Putamen (tissue), 1 donor: ENCODE results near the gene GPR32.
"Not testable (repeated sequence)": the region's sequence is repeated elsewhere in the genome, so short reads cannot be mapped to it uniquely, and the experiment has no call there.

Source experiments
- DNase-seq: peaks from one replicate; pipeline ENCODE4 v3.0.0-alpha.2; 2016; ENCODE audit warnings: low spot score

Gene GPR32

GRCh38 chr19:50780753-50781435, 10.6 kb downstream of the GPR32 start:
- DNase-seq = no peak

GRCh38 chr19:50783848-50784152, 13.5 kb downstream of the GPR32 start:
- not testable (repeated sequence) for DNase-seq

- DNase-seq = no peak
Observed at GRCh38 chr19:50784710-50785109, 14.4 kb downstream of the GPR32 start.

DNA sequence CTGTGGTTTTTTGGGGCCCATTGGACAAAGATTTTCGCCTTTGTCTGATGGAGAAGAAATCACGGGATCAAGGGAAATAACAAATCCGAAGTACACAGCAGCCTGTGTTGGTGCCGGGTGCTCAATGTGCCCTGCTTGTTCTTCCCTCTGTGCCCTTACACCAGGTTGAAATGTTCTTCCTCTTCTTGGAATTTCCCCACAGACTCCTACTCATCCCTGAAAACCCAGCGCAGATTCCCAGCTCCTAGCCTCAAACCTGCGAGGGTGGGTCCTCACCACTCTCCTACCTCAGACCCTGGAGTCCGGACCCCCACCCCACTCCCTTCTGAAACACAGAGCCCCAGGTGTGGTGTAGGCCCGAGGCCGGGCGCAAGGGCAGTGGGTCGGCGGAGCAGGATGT, 15.1 kb downstream of the GPR32 start:
- DNase-seq = no peak

GRCh38 chr19:50790396-50790795, 20.1 kb downstream of the GPR32 start, which contains the start of gene ACP4:
ACP4 (plus strand) TSS chr19:50790415; CDS start chr19:50790415, 0 bp downstream.
- no peak for DNase-seq

GRCh38 chr19:50790922-50791467, 20.7 kb downstream of the GPR32 start:
- no peak for DNase-seq

GRCh38 chr19:50791594-50792271, 21.5 kb downstream of the GPR32 start:
- DNase-seq = no peak

DNA sequence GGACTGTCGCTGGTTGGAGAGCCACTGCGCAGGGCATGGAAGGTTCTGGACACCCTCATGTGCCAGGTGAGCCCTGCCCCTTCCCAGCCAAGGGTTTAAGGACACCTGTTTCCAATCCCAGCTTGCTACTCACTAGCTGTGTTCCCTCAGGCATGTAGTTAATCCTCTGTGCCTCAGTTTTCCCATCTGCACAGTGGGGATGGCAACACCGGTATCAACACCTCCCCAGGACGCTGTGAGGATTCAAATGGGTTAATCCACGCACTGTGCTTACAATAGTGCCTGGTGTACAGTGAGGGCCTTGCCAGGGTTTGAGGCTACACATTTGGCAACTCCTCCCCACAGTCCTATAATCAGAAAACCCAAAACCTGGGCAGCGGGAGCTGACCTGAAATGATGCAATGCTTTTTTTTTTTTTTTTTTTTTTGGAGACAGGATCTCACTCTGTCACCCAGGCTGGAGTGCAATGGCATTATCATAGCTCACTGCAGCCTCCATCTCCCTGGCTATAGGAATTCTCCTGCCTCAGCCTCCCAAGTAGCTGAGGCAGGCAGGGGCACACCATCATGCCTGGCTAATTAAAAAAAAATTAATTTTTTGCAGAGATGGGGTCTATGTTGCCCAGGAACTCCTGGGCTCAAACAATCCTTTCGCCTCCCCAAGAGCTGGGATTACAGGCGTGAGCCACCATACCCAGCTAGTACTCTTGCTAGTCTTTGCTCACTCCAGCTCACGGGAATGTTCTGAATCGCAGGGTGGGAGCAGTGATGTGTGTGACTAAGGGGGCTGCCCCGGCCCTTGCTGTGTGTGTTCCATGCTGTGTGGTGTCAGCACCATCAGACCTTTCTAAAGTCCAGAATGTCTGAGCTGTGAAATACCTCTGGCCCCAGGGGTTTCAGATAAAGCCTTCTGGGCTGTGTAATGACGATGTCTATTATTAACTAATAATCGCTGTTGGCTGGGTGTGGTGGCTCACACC, 22.3 kb downstream of the GPR32 start:
- no peak for DNase-seq

GRCh38 chr19:50793558-50794065, 23.3 kb downstream of the GPR32 start:
- no peak for DNase-seq

- DNase-seq = no peak
Observed at GRCh38 chr19:50794074-50794875, 24.0 kb downstream of the GPR32 start.

GRCh38 chr19:50794876-50795663, 24.8 kb downstream of the GPR32 start:
- no peak for DNase-seq

GRCh38 chr19:50795664-50796073, 25.4 kb downstream of the GPR32 start:
- no peak for DNase-seq

GRCh38 chr19:50796128-50796633, 25.9 kb downstream of the GPR32 start:
- DNase-seq = no peak

DNA sequence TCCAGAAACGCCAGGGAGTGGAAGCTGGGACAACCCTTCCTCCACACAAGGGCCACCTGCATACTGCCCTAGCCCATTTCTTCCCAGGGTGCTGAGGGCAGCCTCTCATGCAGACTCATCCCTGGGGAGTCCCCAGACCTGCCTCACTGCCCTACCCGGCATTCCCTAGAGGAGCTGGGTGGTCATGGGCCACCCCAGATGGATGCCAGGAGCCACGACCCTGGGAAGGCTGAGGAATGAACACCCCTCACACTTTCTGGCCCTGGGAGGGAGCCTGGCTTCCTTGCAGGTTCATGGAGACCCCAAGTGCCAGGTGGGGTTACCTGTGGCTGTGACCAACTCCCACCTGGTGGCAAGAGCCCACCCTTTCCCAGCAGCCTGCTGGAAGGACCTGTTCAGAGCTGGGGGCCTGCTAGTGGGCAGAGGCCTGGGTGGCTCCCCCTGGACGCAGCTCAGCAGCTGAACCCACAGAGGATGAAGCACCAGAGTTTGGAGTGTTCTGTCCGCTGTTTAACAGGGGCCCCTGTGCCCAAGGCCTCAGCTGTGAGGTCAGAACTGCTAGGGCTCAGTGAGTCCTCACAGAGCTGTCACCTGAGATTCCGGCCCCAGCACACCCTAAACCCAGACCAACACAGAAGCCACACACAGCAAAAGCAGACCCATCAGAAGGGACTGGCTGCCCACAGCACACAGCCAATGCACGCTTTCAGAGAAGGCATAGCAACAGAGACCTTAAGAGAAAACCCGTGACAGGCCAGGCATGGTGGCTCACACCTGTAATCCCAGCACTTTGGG, 26.6 kb downstream of the GPR32 start:
- no peak for DNase-seq

DNA sequence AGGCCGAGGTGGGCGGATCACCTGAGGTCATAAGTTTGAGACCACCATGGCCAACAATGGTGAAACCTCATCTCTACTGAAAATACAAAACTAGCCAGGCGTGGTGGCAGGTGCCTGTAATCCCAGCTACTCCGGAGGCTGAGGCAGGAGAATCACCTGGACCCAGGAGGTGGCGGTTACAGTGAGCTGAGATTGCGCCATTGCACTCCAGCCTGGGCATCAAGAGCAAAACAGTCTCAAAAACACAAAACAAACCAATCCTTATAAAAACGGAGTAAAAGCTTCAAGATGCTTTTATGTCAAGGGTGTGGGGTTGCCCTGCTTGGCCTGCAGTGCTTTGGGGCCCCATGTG, 27.1 kb downstream of the GPR32 start:
- DNase-seq = no peak

GRCh38 chr19:50797781-50798658, 27.8 kb downstream of the GPR32 start:
- DNase-seq = no peak

DNA sequence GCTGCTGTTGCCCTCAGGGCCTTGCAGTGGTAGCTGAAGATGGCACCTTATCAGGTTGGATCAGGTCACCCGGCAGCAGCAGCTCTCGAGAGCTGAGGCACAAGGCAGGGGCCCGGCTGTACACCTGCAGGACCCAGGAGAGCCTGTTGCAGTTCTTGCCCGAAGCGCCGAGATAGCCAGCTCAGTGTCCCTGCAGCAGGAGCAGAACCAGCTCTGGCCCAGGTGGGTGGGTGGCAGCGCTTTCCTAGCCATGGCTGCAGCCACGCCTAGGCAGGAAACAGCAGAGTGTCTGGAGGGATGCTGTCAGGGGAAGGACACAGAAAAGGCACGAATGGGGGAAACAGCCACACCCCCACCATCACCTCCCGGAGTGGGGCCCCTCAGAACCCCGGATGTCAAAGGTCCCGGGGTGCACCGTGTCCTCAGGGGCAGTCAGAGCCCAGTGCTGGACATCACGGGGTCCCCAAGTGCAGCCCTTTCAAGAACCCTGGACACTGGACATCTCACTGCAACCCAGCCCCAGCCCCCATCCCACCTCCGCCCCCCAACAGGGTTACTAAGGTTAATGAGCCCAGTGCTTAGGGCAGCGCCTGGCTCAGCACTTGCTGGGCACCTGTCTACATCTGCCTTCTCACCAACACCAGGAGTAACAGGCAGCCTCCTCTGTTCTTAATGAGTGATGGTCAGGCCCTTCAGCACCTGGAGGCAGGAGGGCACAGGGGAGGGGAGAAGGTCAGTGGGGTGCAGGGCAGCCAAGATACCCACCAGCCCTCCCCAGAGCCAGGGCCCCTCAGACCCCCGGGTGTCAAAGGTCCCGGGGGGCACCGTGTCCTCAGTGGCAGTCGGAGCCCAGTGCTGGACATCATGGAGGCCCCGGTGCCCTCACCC, 28.6 kb downstream of the GPR32 start:
- no peak for DNase-seq

DNA sequence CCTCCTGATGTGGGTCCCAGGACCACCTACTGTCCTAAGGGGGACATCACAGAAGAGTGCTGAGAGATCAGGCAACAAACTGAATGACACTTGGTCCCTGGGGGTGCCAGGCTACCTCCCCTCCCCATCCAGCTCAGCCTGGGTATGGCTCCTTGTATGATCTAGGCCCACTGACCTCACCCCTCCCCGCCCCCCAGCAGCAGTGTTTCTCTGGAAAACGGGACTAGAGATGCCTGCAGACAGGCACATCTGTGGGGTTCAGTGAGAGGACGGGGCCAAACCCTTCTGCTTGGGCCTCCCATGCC, 29.2 kb downstream of the GPR32 start:
- no peak for DNase-seq
